ENCODE measurements around the gene C8A. TPM values are rescaled to one million over a fixed set of nuclear protein-coding genes. Genes with fewer than 3 reads are reported as not detected.

C8A gene
- polyA plus RNA-seq, 3 donors from 2014 or later, result not detected

DNA sequence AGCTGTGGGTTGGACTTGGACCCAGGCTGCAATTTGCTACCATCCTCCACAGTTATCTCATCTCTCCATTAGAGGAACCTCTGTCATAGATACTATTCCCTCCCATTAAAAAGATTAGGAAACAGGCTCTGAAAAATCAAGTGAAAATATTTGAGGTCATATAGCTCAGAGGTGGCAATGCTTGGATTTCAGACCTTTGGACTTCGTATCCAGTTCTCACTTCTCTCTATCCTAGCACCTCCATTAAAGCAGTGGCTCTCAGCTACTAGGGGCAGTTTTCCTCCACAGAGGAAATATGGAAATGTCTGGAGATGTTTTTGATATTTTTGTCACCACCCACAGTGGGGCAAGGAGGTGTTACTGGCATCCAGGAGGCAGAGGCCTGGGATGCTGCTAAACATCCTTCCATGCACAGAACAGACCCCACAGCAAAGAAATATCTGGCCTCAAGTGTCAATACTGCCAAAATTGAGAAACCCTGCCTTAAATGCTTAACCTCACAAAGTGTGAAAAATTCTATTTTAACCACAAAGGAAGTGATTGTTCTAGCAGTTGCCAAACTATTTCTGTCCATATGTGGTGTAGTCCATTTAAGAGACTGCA is 54.1 kb downstream of the C8A start:
- H3K27ac Mint-ChIP-seq, result peak overlapping the region; percentile 3 to 78 (median 70)
- H3K4me3 Mint-ChIP-seq, result peak overlapping the region; percentile 28 to 79 (median 69)
- peaks cover 0 to 2% (median 0%) of the 10 kb centered on the region in 6 donors for H3K9me3 Mint-ChIP-seq
- H3K36me3 Mint-ChIP-seq, result peaks cover 0 to 5% (median 0%) of the 10 kb centered on the region in 3 donors
- H3K27me3 Mint-ChIP-seq (ENCODE audit: low read depth in 3 of 3), result no peaks in the 10 kb centered on the region
- peaks cover 45 to 51% of the 10 kb centered on the region in 2 donors for H3K4me1 Mint-ChIP-seq
- peak; percentile 11 to 29 (median 27) for DNase-seq

DNA sequence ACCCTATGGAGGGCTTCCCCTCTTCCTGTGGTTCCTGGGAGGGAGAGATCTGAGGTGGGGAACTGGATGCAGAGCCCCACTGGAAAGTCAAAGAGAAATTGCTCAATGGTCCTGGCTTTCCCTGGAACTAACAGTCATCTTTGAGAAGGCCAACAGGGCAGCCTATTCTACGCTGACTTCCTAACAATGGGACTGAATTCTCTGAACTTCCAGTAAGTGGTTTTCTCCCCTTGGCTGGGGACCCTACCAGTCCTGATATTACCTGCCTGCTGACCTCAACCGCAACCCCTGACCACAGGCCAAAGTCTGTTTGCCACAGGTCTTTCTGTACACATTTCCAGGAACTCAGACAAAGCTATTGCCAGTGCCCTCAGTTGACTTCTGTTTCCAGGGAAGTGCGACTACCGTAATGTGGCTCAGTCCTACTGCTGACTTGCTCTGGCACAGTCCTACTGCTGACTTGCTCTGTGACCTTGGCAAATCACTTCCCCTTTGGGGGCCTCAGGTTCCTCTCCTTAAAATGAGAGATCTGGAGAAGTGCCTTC is 55.9 kb downstream of the C8A start:
- H3K4me1 Mint-ChIP-seq, result peaks cover 45 to 51% of the 10 kb centered on the region in 2 donors

DNA sequence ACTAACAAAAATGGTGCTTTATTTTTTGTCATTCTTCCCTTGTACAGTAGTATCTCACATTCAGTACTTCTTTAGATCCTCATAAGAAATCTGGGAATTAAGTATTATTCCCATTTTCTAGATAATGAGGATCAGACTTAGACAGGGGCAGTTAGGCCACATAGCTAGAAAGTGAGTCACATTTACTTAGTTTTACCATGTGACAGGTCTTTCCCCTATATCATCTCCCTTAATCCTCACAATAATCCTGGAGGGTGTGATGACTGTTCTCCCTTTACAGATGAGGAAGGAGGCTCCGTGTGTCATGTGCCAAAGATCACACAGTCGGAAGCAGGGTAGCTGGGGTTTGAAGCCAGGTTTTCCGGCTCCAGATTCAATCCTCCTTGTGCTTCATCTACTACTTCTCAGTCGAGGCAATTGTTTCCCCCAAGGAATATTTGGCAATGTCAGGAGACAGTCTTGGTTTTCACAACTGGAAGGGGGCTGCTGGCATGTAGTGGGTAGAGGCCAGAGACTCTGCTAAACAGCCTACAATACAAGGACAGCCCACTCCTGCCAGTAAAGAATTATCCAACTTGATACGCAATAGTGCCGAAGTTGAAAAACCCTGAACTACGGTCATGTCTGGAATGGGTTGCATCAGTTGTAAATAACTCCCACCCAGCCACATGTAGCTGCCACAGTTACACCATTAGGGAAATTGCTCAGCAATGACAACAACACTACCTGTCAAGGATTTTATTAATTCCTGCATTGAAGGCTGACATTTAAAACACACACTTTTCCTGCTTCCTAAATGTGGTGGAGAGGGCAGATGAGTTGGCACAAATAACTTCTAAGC is 56.7 kb downstream of the C8A start:
- no peak for DNase-seq
- Mint-ChIP-seq H3K27me3 (ENCODE audit: low read depth in 3 of 3) (peaks cover 0 to 3% (median 0%) of the 10 kb centered on the region in 3 donors), H3K4me1 (peaks cover 45 to 46% of the 10 kb centered on the region in 2 donors), H3K9me3 (peaks cover 0 to 2% (median 0%) of the 10 kb centered on the region in 6 donors), H3K27ac (peak overlapping the region in 1 of 6 donors; percentile 78), H3K4me3 (peak overlapping the region in 1 of 5 donors; percentile 18), H3K36me3 (peaks cover 0 to 5% (median 0%) of the 10 kb centered on the region in 3 donors)

More for the DNA sequence above, 55.9 kb downstream of the C8A start:
- peaks cover 0 to 2% (median 0%) of the 10 kb centered on the region in 6 donors for H3K9me3 Mint-ChIP-seq
- no peak for DNase-seq
- H3K4me3 Mint-ChIP-seq, result peak overlapping the region; percentile 39 to 79 (median 69)
- peaks cover 0 to 3% (median 0%) of the 10 kb centered on the region in 3 donors for H3K27me3 Mint-ChIP-seq (ENCODE audit: low read depth in 3 of 3)
- peaks cover 0 to 5% (median 0%) of the 10 kb centered on the region in 3 donors for H3K36me3 Mint-ChIP-seq
- H3K27ac Mint-ChIP-seq, result peak overlapping the region; percentile 3 to 78 (median 66)

DNA sequence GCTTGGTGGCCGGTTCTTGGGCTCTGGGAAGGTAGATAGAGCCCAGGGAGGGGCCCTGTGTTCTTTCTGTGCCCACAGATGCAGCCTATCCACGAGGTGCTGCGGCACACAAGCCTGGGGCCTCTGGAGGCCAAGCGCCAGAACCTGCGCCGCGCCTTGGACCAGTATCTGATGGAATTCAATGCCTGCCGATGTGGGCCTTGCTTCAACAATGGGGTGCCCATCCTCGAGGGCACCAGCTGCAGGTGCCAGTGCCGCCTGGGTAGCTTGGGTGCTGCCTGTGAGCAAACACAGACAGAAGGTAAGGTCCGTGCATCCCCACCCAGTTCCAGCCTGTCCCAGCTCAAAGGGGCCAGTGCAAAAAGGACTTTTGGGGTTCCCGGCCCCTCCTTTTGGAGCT is 57.7 kb downstream of the C8A start:
- peaks cover 41 to 42% of the 10 kb centered on the region in 2 donors for H3K4me1 Mint-ChIP-seq
- no peak for DNase-seq
- H3K9me3 Mint-ChIP-seq, result peaks cover 0 to 2% (median 0%) of the 10 kb centered on the region in 6 donors
- peaks cover 0 to 3% (median 0%) of the 10 kb centered on the region in 3 donors for H3K27me3 Mint-ChIP-seq (ENCODE audit: low read depth in 3 of 3)
- H3K4me3 Mint-ChIP-seq, result no peak overlapping the region
- peaks cover 0 to 5% (median 0%) of the 10 kb centered on the region in 3 donors for H3K36me3 Mint-ChIP-seq
- H3K27ac Mint-ChIP-seq, result no peak overlapping the region

DNA sequence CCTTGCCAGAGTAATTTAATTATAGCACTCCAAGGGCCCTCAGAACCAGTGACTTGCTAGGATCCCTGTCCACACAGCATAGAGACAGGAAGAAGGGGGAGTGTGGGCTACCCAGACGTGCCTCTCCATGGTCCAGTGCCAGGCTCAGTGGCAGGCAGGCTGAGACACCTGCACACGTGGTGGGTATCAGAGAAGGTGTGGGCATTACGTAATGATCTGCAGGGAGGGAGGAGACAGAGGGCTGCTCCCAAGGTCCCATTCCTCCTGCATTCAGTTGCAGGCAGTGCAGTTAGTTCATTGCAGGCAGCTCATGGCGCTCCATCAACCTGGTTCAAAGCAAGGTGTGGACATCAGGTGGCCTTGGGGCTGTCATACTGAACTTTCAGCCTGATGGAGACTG is 61.4 kb downstream of the C8A start:
- Mint-ChIP-seq H3K27ac (no peak overlapping the region), H3K27me3 (ENCODE audit: low read depth in 3 of 3) (peaks cover 0 to 3% (median 2%) of the 10 kb centered on the region in 3 donors), H3K36me3 (peaks cover 0 to 3% (median 0%) of the 10 kb centered on the region in 3 donors), H3K4me3 (no peak overlapping the region), H3K9me3 (peaks cover 0 to 2% (median 0%) of the 10 kb centered on the region in 6 donors), H3K4me1 (peaks cover 6 to 8% of the 10 kb centered on the region in 2 donors)
- no peak for DNase-seq

DNA sequence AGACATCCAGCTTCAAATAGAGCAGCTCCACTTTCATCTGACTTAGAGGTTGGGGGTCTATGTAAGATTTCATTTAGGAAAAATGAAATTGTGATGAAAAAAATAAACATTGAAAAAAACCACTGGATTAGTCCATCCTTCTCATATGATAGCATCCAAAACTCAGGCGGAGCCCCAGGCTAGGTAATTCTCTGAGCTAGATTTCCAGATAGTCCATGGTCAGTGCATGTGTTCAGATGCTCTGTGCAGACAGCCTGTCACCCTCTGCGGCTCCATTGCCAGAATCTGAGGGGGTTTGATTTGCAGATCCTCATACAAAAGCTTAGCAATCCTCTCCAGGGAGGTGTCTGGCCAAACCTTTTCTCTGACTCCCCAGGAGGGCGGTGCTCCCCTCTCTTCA is 62.0 kb downstream of the C8A start:
- Mint-ChIP-seq H3K27ac (no peak overlapping the region), H3K4me1 (peaks cover 0 to 4% of the 10 kb centered on the region in 2 donors), H3K9me3 (peaks cover 0 to 2% (median 0%) of the 10 kb centered on the region in 6 donors), H3K27me3 (ENCODE audit: low read depth in 3 of 3) (peaks cover 0 to 3% (median 2%) of the 10 kb centered on the region in 3 donors), H3K4me3 (no peak overlapping the region), H3K36me3 (peaks cover 0 to 3% (median 0%) of the 10 kb centered on the region in 3 donors)
- DNase-seq, result no peak

DNA sequence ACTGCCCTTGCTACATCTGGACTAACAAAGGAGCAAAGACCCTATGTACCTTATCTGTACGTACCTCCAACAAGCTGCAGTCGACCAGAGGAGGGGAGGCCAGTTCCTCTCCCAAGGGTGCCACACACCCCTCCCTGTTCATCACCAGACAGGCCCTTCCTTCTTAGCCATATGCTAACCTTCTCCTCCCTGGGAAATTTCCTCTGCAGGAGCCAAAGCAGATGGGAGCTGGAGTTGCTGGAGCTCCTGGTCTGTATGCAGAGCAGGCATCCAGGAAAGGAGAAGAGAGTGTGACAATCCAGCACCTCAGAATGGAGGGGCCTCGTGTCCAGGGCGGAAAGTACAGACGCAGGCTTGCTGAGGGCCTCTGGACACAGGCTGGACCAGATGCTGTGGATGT is 62.8 kb downstream of the C8A start:
- Mint-ChIP-seq H3K27ac (no peak overlapping the region), H3K27me3 (ENCODE audit: low read depth in 3 of 3) (peaks cover 0 to 3% (median 2%) of the 10 kb centered on the region in 3 donors), H3K4me3 (no peak overlapping the region), H3K4me1 (peaks cover 0 to 4% of the 10 kb centered on the region in 2 donors), H3K9me3 (peaks cover 0 to 2% (median 0%) of the 10 kb centered on the region in 6 donors), H3K36me3 (peaks cover 0 to 3% (median 0%) of the 10 kb centered on the region in 3 donors)
- DNase-seq, result no peak

DNA sequence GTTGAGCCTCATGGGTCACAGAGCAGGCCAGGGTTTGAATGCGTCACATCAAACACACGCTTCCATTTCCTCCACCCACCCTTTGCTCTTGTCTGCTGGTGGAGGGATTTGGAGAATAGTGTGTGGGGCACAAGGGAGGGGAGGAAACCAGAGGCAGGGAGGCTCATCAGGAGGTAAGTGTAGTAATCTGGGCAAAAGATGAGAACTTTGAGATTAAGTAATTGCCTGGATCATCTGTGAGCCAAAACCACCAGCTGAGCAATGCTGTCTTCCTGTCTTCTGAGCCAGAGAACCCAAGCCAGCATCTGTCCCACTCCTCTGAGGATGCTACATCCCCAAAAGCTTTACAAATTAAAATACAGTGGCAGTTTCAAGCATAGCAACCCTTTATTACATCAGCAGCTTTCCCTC is 66.0 kb downstream of the C8A start:
- Mint-ChIP-seq H3K27me3 (ENCODE audit: low read depth in 3 of 3) (peaks cover 0 to 3% (median 2%) of the 10 kb centered on the region in 3 donors), H3K4me3 (no peak overlapping the region), H3K9me3 (no peaks in the 10 kb centered on the region), H3K4me1 (peaks cover 0 to 4% of the 10 kb centered on the region in 2 donors), H3K36me3 (peaks cover 0 to 3% (median 0%) of the 10 kb centered on the region in 3 donors), H3K27ac (no peak overlapping the region)
- DNase-seq, result no peak

DNA sequence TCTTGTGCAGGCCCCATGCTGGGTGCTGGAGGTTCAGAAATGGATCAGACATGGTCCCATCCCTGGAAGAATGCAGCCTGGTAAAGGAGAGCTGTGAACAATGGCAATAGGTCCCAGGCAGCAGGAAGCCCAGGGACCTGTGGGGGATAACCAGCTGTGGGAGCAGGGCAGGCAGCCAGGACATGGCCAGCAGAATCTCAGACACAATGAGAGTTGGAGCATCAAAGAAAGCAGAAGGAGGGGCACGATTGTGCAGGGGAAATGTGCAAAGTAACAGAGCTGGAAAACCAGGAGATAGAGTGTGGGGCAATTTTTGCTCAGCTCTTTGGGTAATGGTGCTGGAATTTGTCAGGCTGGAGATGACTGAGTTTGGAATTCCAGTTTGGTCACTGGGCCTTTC is 66.9 kb downstream of the C8A start:
- Mint-ChIP-seq H3K4me1 (peaks cover 0 to 4% of the 10 kb centered on the region in 2 donors), H3K27ac (peak overlapping the region in 1 of 6 donors; percentile 10), H3K27me3 (ENCODE audit: low read depth in 3 of 3) (peaks cover 0 to 3% (median 2%) of the 10 kb centered on the region in 3 donors), H3K36me3 (peaks cover 0 to 3% (median 0%) of the 10 kb centered on the region in 3 donors), H3K4me3 (no peak overlapping the region), H3K9me3 (no peaks in the 10 kb centered on the region)
- no peak for DNase-seq

DNA sequence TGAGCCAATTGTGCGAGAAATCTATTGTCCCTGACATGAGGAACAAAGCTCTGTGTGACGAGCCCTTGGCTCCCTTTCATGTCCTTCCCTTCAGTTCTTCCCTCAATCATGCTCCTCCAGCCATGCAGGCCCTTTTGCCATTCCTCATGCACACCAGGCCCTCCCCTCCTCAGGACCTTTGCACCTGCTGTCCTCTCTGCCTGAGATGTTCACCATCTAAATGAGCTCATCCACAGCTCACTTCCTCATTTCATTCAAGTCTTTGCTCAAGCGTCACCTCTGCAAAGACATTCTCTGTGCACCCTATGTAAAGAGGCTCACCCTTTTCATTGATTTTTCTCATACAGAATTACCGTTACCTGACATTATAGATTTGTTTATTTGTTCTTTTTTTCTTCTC is 67.5 kb downstream of the C8A start:
- H3K27me3 Mint-ChIP-seq (ENCODE audit: low read depth in 3 of 3), result peaks cover 0 to 3% (median 2%) of the 10 kb centered on the region in 3 donors
- DNase-seq, result no peak
- no peak overlapping the region for H3K27ac Mint-ChIP-seq
- no peak overlapping the region for H3K4me3 Mint-ChIP-seq
- H3K4me1 Mint-ChIP-seq, result peaks cover 0 to 4% of the 10 kb centered on the region in 2 donors
- H3K9me3 Mint-ChIP-seq, result no peaks in the 10 kb centered on the region
- H3K36me3 Mint-ChIP-seq, result peaks cover 0 to 3% (median 0%) of the 10 kb centered on the region in 3 donors

DNA sequence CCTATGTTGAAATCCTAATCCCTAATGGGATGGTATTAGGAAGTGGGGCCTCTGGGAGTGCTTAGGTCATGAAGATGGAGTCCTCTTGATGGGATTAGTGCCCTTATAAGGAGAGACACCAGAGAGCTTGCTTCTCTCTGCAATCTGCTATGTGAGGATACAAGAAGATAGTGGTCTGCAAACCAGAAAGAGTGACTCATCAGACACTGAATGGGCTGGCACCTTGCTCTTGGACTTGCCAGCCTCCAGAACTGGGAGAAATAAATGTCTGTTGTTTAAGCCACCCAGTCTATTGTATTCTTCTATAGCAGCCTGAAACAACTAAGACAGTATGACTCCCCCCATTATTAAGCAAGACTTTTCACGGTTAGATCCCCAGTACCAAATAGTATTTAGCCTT is 67.9 kb downstream of the C8A start:
- H3K4me1 Mint-ChIP-seq, result peaks cover 0 to 4% of the 10 kb centered on the region in 2 donors
- no peak for DNase-seq
- peaks cover 0 to 3% (median 2%) of the 10 kb centered on the region in 3 donors for H3K27me3 Mint-ChIP-seq (ENCODE audit: low read depth in 3 of 3)
- H3K36me3 Mint-ChIP-seq, result peaks cover 0 to 3% (median 0%) of the 10 kb centered on the region in 3 donors
- no peak overlapping the region for H3K27ac Mint-ChIP-seq
- no peaks in the 10 kb centered on the region for H3K9me3 Mint-ChIP-seq
- H3K4me3 Mint-ChIP-seq, result no peak overlapping the region

DNA sequence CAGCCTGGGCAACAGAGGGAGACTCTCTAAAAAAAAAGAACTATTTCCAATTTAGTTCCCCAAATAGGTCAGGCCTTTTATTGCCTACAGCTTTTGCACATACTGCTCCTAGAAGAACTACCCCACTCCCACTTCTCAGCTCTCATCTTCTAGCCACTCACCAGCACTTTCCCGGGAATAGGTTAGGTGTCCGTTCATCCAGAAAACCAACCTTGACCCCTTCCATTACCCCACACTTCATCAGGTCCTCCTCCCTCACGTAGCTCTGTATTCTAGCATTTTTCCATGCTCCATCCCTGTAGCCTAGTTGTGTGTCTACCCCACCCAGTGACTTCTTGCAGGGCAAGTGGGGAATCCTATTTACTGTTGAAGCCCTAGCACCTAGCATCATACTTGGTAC is 68.6 kb downstream of the C8A start:
- Mint-ChIP-seq H3K4me3 (no peak overlapping the region), H3K36me3 (peaks cover 0 to 3% (median 0%) of the 10 kb centered on the region in 3 donors), H3K27ac (no peak overlapping the region), H3K27me3 (ENCODE audit: low read depth in 3 of 3) (peaks cover 0 to 3% (median 2%) of the 10 kb centered on the region in 3 donors), H3K9me3 (no peaks in the 10 kb centered on the region), H3K4me1 (peaks cover 0 to 4% of the 10 kb centered on the region in 2 donors)
- DNase-seq, result no peak

DNA sequence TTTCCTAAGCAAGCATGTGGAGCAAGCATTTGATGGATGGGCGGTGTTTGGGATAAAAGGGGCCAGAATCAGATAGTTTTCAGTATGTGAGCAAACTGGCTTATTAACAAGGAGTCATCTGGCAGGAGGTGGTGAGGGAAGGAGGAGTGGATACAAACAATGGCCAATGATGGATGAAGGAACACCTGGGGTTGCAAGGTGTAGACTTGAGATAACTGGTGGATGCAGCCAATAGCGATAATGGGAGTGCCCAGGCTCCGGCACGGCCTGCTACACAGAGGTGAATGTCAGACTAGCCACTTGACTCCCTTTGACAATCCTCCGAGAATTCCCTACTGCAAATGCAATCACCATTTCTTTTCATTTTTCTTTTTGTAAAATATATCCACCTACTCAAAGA is 69.5 kb downstream of the C8A start:
- H3K9me3 Mint-ChIP-seq, result peaks cover 0 to 2% (median 0%) of the 10 kb centered on the region in 6 donors
- no peak overlapping the region for H3K4me3 Mint-ChIP-seq
- peaks cover 0 to 4% of the 10 kb centered on the region in 2 donors for H3K4me1 Mint-ChIP-seq
- no peak for DNase-seq
- peaks cover 0 to 3% (median 0%) of the 10 kb centered on the region in 3 donors for H3K27me3 Mint-ChIP-seq (ENCODE audit: low read depth in 3 of 3)
- peaks cover 0 to 6% (median 0%) of the 10 kb centered on the region in 3 donors for H3K36me3 Mint-ChIP-seq
- H3K27ac Mint-ChIP-seq, result no peak overlapping the region

Measured in immature natural killer cell (primary cell).